GM12873 (cell line): Measurements from ENCODE around the gene RASSF8.

Experiments used
- CTCF ChIP-seq: IDR thresholded peaks from 2 replicates; pipeline ENCODE4 v1.5.1; 2012; ENCODE audit warnings: low read depth, mild to moderate bottlenecking, moderate library complexity, low read length, control low read depth; ENCODE audit not compliant: insufficient read depth; ENCODE audit errors: missing control alignments

RASSF8 gene

GRCh38 chr12:25983625-25984024, 25.1 kb downstream of the RASSF8 start:
- TF ChIP-seq CTCF = no peak

- no peak for TF ChIP-seq CTCF
Measured at GRCh38 chr12:25984759-25985158, 26.3 kb downstream of the RASSF8 start.

- no peak for TF ChIP-seq CTCF
Measured at GRCh38 chr12:25985316-25986175, 27.1 kb downstream of the RASSF8 start.

GRCh38 chr12:25986180-25986579, 27.7 kb downstream of the RASSF8 start:
- no peak for TF ChIP-seq CTCF

GRCh38 chr12:25988505-25988904, 30.0 kb downstream of the RASSF8 start:
- TF ChIP-seq CTCF = no peak

GRCh38 chr12:25990495-25990894, 32.0 kb downstream of the RASSF8 start:
- no peak for TF ChIP-seq CTCF

- TF ChIP-seq CTCF = no peak
Measured at GRCh38 chr12:25992026-25992782, 33.7 kb downstream of the RASSF8 start.
